Activated T-helper 1 cell treated with Interleukin-2 at 50 U/mL for 16 hours (primary cell): ENCODE data around the gene PC.

Source experiments
- DNase-seq: peaks from one replicate; pipeline ENCODE4 v3.0.0-alpha.2; 2020; ENCODE audit warnings: low read depth

The PC gene

DNA sequence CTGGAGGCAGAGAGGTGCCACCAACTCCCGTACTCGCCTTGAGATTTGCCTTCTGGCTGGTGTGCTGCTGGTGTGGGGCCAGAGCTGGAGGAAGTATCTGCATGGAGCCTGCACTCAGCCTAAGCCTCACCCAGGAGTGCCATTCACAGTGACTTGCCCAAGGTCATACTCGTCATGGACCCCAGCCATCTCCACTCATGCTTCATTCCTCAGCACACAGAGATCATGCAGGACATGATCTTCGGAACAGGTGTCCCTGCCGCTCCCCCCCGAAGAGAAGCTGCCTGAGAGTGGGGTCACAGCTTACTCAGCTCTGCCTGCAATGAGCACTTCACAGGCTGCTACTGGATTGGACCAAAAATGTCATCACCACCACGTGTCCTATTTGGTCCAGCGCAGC, 49.0 kb downstream of the PC start:
- no peak for DNase-seq

DNA sequence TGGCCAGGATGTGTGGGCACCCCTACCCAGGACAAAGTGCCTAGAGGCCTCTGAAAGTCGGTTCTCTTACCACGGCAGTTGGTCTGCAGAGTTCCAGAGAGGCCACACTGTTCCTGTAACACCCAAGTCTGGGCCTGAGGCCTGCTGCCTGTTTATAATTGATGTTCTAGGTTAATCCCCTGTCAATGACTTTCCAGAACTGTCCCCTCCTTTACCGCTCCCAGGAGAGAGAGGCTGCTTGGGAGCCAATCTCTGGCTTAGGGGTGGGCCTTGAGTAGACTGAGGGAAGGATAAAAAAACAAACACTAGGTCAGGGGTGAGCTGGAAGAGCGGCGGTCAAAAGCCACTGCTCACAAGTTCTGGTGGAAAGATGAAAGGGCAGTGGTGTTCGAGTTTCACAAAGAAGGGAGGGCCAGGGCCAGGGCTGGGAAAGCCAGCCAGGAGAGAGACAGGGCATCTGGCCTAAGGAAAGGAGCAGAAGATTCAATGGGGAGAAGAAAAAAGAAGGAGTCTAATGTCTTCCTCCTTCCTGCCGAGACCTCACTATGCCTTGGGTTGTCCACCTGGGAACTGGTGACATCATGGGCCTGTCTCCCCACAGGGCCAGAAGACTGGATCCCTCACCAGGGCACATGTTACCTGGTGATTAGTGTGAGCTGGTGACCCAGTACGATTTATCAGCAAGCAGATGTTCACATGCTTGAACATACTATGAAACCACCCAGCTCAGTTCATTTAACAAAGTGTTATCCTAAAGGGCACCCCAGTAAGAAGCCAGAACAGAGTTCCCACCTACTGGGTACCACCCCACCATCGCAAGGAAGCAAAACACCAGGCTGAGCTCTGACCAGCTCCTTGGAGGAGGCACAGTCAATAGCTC, 50.2 kb downstream of the PC start:
- DNase-seq = no peak

DNA sequence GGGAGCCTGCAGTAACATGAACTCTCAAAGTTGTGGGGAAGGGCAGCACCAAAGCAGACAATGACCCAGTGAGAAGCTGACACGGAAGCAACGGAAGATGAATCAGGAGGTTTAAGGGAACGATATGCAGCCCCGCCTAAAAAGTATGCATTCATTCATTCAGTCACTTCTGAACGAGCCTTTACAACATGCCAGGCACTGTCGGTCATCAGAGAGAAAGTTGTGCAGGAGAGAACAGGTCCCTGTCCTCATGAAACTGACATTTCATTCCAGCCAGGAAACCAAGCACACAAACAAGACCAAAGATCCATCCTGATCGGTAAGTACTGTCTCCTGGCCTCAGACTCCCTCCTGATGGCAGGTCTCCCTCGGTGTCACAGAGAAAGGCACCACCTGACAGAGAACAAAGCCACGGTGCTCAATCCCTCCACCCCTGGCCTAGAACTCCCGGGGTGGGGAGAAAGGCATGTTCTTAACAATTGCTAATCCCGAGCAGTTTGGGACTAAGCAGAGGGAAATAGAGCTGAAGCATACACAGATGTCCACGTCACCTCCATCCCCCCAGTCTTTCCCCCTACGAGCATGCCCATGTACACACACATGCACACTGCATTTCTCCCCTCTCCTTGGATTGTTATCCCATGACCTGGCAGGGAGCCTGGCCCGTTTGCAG, 52.0 kb downstream of the PC start:
- no peak for DNase-seq

DNA sequence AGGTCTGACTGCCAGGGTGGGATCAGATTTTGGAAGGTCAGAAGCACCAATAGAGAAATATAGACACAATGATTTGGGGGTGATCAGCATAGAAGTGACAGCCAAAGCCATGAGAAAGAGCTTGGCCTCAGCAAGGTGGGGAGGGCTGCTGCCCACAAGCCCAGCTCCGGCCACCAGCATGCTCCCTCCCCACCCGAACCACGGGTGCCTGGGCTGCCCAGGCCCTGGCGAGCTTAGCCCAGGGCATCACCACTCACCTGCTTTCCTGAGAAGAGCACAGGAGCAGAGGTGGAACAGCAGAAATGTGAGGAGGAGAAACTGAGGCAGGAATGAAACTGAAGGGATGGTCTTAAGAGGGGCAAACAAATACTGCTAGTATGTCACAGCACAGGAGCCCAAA, 52.6 kb downstream of the PC start:
- no peak for DNase-seq

DNA sequence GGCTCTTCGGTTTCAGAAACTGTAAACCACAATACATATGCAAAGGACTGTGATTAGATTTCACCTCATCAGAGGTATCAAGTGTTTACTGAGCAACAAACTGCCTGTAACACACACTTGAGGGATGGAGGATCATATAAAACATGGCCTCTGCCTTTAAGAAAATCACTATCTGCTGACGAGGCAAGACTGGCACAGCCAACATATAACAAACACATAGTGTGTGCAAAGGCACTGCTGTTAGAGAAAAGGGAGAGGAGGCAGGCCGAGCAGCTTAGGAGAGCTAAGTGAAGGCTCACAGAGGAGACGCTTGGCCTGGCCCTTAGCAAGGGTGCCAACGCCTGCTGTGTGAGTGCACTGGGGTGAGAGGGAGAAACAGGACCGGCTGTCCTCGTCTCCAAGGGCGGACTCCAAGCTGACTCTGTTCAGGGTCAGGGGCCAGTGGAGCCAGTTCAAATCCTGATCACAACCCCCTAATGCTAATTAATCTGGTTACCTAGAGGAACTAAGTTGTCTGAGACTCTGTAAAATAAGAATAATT, 53.1 kb downstream of the PC start:
- no peak for DNase-seq

DNA sequence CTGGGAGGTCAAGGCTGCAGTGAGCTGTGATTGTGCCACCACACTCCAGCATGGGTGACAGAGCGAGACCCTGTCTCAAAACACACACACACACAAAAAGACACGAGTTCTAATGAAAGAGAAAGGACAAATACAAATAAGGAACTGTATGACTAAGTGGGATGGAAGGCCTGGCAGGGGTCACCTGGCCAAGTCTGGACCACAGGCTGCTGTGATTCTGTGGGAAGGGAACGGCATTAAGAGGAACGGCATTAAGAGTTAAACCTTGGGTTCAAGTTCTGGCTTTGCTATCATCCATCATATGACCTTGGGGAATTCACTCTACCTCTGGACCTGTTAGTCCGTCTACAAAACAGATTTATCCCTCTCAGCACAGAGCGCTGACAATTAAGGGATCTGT, 53.6 kb downstream of the PC start:
- no peak for DNase-seq

DNA sequence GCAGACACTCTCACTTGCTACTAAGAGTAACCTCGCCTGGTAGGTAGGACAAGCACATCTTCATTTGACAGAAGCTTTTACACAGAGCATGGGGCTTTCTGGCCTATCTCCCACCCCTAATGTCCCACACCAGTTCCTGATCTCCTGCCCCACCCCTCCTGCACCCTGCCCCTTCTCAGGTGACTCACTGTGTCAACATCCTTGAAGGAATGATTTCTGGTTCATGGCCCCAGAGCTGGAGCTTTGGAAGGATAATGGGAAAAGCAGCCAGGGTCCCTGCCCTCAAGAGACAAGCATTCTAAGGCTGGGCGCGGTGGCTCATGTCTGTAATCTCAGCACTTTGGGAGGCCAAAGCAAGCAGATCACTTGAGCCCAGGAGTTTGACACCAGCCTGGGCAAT, 54.1 kb downstream of the PC start:
- DNase-seq = no peak

DNA sequence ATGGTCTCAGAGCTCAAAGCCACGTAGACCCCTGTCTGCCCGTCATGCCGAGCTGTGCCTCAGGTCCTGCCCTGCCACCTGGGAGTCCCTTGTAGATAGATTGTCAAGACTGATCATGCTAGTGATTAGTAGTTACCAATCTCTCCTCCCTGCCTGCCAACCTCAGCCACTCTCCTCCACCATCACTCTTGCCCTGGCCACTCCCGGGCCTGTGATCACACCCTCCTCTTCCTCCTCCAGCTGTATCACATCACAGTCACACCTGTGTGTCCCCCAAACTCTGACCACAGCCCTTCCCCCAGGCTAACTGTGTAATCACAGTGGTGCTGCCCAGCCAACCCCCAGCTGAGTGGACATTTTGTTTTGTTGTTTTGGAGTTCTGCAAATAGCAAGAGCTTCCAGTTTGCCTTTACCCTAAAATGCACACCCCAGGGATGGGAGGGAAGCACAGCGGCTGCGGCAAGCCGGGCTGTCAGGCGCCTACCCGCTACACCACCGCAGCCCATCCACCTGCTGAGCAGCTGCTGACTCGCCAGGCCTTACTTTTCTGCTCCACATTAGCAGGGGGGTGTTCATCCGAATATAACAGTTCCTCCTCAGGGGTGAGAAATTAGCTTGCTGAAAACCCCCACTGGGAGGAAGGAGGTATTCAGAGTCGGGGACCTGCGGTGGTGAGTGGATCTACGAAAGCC, 55.6 kb downstream of the PC start:
- no peak for DNase-seq

DNA sequence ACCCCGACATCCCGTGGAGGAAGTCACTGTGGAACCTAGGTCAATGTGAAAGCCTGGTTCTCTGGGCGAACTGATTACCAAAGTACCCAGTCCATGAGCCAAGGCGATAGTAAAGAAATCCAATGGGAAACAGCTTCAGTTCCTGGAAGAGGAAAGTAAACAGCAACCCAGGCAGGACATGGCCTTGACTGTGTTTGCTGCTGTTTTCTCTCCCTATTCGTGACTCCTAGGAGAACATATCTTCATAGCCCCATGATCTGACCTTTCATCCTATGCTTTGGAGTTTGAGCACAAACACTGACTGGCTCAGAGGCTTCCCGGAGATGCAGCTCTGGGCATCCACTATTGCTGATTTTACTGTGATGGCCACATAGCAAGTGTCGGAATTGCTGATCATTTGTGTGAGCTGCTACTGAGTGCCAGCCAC, 56.2 kb downstream of the PC start:
- no peak for DNase-seq

DNA sequence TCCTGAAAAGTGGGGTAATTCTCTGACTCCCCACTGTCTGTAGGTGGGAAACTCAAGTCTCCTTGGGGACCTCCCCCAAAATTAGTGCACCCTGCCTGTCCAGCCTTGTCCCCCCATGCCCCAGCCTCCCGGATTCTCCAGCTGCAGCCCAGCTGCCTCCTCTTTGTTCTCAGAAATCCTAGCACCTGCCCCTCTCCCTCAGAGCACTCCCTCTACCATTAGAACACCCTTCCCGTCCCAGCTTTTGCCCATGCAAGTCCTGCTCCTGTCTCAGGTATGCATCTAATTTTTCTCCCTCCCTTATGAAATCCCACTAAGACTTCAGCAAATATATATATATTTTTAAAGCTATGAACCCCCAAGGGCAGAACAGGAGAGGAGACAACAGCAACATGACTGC, 64.0 kb downstream of the PC start:
- DNase-seq = no peak

DNA sequence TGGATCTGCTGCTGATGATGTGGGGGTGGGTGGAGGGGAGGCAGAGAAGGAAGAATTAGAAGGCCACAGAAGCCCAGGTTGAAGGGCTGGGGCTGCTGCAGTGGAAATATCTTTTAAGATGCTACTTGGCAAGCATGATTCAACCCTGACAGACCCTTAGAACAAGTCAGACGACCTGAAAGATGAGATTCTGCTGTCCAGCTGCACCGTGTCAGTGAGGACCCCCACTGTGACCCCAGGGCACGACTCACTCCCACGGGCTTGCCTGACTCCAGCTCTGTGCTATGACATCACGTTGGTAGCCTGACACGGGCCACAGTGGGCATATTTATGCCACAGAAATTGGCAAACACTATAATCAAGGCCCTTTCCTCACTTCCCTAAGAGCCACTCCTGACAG, 65.3 kb downstream of the PC start:
- DNase-seq = no peak

DNA sequence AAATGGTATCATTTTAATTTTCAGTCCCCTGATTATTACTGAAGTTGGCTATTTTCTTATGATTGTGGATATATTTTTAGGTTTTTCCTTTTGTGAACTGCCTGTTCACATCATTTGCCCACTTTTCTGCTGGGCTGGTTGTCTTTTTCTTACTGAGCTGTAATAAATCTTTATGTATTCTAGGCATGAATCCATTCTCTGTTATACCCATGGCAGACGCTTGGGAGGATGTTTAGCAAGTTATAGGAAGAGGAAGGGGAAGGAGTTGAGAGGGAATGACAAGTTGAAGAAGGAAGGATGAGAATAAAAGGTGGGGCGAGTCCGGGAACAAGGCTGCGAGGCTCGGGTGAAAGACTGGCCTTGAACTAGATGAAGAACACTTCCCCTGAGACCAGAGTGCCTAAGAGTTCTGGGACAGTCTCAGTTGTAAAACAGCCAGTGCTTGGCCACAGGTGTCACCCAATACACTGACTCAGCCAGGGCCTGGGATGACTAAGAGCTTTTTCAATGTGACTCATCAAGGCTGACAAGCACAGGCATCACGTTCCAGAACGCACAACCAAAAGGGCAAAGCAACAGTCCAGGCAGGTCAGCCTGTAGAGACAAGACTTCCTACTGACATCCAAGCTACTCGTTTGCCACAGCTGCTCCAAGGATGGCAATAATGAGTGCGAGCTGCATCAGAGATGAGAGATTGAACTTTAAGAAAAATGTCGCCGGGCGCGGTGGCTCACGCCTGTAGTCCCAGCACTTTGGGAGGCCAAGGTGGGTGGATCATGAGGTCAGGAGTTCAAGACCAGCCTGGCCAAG, 66.1 kb downstream of the PC start:
- no peak for DNase-seq

DNA sequence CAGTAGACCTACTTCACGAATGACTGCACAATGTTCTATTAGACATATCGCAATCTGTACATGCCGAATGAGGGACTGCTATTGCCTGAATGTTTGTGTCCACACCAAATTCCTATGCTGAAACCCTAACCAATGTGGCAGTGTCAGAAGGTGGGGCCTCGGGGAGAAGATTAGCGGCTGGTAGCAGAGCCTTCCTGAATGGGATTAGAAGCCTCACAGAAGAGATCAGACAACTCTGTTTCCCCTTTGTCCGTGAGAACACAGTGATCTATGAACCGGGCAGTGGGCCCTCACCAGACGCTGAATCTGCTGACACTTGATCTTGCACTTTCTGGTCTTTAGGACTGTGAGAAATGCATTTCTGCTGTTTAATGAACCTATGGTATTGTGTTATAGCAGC, 68.2 kb downstream of the PC start:
- DNase-seq = no peak

DNA sequence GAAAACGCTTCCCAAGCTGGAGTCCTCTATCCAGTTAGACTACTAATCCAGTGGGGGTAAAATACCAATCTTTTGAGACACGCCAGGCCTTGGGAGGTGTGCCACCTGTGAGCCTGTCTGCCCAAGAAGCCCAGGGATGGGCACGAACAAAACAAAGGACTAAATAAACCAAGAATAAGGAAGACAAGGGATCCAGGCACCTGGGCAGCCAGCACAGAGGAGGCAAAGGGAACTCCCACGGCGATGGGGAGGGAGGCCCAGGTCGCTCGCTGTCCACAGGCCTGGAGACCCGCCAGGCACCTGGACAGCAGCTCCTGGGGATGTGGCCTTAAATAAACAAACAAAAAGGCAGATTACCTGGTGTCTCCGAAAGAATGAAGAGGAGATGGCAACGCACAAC, 69.9 kb downstream of the PC start:
- no peak for DNase-seq

DNA sequence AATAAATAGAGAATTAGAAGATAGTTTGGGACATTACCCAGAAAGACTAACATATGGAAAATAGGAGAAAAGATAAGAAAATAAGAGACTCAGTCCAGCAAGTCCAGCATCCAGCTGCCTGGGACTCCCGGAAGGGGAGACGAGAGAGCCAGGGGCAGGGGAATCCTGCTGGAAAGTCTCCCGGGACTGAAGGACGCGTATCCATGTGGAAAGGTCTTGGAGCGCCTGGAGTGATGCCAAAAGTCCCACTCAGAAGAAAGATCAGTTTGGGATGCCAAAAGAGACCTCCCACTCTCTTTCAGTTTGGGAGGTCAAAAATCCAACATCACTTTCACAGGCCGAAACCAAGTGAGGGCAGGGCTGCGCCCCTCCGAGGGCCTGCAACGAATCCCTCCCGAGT, 70.7 kb downstream of the PC start:
- no peak for DNase-seq

DNA sequence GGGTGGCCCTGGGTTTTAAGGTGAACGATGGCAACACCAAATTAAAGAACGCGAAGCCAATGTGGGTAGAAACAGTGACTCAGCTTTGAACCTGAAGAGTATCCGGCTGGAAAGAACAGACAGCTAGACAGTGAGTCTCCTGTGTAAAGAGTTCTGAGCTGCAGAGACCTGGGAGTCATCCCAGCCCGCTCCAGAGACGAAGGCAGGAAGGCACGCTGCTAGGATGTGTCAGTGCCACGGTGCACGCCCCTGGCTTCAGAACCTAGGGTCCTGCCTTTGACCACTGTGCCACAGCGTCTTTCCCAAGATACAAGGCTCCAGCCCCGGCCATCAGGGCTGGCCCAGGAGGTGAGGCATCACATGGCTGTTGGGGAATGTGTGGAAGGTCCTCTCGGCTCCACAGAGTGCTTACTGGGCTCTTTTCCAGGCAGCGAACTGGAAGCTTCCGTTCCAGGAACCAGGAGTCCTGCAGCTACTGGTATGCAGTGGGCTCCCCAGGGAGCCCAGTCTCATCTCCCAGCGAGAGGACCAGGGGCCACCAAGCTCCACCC, 71.4 kb downstream of the PC start:
- DNase-seq = no peak

DNA sequence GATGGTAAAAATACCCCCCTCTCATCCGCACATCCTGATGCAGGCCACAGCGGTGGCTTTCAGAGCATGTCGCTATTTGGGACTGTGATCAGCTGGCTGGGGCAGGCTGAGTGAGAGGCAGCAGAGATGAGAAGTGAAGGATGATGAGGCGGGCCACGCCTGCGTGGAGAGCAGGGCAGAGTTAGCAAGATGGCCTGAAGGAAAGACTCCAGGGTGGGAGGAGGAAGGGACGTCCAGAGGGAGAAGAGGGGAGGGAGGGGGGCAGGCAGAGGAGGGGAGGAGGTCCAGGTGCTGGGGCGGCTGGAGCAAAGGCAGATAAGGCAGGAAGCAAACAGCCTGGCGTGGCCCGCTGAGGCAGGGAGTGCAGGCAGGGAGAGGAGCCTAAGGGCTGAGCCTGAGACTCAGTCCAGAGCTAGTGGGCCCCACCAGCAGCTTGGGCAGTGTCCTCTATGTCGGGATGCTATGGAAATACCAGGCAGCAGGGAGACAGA, 72.2 kb downstream of the PC start:
- no peak for DNase-seq

DNA sequence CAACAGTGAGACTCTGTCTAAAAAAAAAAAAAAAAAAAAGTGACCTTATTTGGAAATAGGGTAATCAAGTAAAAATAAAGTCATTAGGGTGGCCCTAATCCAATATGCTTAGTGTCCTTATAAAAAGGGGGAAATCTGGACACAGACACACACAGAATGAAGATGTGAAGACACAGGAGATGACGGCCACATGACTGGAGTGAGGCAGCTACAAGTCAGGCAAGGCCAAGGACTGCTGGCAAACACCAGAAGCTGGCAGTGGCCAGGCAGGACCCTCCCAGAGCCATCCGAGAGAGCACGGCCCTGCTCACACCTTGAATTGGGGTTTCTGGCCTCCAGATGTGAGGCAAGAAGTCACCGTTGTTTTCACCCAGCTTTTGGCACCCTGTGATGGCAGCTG, 72.7 kb downstream of the PC start:
- no peak for DNase-seq

DNA sequence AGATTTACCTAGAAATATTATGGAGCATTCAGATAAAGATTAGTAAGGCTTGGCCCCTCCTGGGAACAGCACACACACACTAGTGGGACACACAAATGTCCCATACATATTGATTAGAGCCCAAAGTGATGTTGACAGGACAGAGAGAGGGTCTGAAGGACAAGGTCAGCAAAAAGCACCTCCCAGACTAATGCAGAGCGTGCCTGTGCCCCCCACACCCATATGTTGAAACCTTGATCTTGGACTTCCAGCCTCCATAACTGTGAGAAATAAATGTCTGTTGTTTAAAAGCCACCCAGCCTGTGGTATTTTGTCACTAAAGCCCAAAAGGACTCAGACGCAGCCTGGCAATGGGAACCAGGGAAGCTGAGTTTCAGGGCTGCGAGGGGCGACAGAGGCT, 73.7 kb downstream of the PC start:
- no peak for DNase-seq

DNA sequence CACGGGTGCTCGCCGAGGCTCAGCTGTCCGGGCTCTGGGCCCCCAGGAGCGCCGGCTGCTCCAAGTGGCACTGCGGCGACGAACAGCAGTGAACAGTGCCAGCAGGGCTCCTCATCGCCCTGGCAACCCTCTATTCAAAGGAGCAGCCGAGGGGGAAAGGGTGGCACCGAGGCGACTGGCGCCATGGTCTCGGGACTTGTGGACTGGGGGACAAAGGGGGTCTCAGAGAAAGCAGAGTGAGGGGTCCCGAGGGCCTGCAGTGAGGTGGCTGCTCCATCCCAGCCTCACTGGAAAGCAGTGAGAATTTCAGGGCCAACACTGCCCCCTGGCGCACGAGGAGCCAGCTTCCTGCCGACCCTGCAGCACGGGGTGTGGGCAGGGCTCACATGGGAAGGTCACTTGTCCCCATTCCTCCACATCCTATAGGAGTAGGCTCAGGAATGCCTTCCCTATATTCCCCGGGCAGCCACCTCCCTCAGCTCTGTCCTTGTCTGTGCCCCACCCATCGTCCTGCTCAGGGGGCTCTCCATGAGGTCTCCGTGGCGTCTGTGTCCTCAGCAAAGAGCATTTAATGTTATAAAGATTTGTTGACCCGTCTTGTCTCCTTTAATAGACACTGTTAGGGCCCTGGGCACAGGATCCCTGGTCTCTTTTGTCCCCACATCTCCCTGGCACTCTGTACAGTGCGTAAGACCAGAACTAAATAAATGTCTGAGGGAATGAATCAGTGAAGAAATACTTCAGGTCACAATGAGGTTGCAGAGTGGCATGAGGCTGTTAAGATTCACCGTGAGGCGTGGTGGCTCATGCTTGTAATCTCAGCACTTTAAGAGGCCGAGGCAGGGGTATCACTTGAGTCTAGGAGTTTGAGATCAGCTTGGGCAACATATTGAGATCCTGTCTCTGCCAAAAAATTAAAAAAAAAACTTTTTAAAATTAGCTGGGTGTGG, 74.9 kb downstream of the PC start:
- no peak for DNase-seq
